Measurements from ENCODE around the gene SPRR2A. TPM values are rescaled to one million over a fixed set of nuclear protein-coding genes. Genes with fewer than 3 reads are reported as not detected.

Gene SPRR2A
- total RNA-seq, 1 experiment from 2014 or later, result not detected

DNA sequence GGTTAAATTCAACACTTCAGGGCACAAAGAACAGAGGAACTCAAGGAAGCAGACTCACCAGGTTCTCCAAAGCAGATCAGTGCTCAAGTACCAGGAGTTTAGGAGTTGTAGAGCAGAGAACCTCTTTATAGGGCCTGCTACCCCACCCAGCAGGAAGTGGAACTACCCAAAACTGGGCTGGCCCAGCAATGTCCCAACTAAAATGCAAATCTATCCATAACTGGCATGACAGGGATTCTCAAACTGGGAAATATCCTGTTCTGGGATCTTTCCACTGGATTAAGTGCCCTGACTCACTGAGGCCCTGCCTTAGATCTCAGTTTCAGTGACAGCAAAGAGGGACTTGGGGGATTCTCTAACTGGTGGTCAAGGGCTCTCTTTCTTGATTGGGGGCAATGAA, 37.1 kb upstream of the SPRR2A start, which contains the start of gene SPRR2E:
Gene SPRR2E (minus strand): TSS at position 101 of the 400 bp plus-strand sequence. CDS start 775 bp downstream, outside the sequence.
- no peak for TF ChIP-seq CBX3 (IDR thresholded peaks at IDR 0.05; ENCODE audit: low read depth)
- TF ChIP-seq FOSL1 (IDR thresholded peaks at IDR 0.05; ENCODE audit: low read depth), result no peak
- no peak for TF ChIP-seq POLR2A (IDR thresholded peaks at IDR 0.05; ENCODE audit: borderline replicate concordance, extremely low read depth, insufficient read depth, insufficient read length)
- no peak for TF ChIP-seq POLR2AphosphoS5 (IDR thresholded peaks at IDR 0.05; ENCODE audit: low read depth, low read length)
- TF ChIP-seq SP1 (IDR thresholded peaks at IDR 0.05; ENCODE audit: low read depth), result no peak
- no peak for TF ChIP-seq ZFX (IDR thresholded peaks at IDR 0.05)
- TF ChIP-seq, protein P1, sequence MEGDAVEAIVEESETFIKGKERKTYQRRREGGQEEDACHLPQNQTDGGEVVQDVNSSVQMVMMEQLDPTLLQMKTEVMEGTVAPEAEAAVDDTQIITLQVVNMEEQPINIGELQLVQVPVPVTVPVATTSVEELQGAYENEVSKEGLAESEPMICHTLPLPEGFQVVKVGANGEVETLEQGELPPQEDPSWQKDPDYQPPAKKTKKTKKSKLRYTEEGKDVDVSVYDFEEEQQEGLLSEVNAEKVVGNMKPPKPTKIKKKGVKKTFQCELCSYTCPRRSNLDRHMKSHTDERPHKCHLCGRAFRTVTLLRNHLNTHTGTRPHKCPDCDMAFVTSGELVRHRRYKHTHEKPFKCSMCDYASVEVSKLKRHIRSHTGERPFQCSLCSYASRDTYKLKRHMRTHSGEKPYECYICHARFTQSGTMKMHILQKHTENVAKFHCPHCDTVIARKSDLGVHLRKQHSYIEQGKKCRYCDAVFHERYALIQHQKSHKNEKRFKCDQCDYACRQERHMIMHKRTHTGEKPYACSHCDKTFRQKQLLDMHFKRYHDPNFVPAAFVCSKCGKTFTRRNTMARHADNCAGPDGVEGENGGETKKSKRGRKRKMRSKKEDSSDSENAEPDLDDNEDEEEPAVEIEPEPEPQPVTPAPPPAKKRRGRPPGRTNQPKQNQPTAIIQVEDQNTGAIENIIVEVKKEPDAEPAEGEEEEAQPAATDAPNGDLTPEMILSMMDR (IDR thresholded peaks at IDR 0.05 in 2 of 3, conservative IDR thresholded peaks at IDR 0.05 in 1 of 3; ENCODE audit: borderline replicate concordance in 1 of 3, insufficient read depth in 1 of 3, low read depth in 2 of 3, low read length in 2 of 3), result no peak
- no peak for TF ChIP-seq SIN3A (IDR thresholded peaks at IDR 0.05; ENCODE audit: low read depth)
- TF ChIP-seq EGR1 (IDR thresholded peaks at IDR 0.05; ENCODE audit: low read depth), result no peak
- no peak for TF ChIP-seq CEBPB (IDR thresholded peaks at IDR 0.05; ENCODE audit: low read depth)
- no peak for TF ChIP-seq RAD21 (IDR thresholded peaks at IDR 0.05; ENCODE audit: low read depth)
- TF ChIP-seq, protein P2, sequence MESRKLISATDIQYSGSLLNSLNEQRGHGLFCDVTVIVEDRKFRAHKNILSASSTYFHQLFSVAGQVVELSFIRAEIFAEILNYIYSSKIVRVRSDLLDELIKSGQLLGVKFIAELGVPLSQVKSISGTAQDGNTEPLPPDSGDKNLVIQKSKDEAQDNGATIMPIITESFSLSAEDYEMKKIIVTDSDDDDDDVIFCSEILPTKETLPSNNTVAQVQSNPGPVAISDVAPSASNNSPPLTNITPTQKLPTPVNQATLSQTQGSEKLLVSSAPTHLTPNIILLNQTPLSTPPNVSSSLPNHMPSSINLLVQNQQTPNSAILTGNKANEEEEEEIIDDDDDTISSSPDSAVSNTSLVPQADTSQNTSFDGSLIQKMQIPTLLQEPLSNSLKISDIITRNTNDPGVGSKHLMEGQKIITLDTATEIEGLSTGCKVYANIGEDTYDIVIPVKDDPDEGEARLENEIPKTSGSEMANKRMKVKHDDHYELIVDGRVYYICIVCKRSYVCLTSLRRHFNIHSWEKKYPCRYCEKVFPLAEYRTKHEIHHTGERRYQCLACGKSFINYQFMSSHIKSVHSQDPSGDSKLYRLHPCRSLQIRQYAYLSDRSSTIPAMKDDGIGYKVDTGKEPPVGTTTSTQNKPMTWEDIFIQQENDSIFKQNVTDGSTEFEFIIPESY (IDR thresholded peaks at IDR 0.05; ENCODE audit: extremely low read depth, insufficient replicate concordance, low read length), result no peak
- TF ChIP-seq, protein P3, sequence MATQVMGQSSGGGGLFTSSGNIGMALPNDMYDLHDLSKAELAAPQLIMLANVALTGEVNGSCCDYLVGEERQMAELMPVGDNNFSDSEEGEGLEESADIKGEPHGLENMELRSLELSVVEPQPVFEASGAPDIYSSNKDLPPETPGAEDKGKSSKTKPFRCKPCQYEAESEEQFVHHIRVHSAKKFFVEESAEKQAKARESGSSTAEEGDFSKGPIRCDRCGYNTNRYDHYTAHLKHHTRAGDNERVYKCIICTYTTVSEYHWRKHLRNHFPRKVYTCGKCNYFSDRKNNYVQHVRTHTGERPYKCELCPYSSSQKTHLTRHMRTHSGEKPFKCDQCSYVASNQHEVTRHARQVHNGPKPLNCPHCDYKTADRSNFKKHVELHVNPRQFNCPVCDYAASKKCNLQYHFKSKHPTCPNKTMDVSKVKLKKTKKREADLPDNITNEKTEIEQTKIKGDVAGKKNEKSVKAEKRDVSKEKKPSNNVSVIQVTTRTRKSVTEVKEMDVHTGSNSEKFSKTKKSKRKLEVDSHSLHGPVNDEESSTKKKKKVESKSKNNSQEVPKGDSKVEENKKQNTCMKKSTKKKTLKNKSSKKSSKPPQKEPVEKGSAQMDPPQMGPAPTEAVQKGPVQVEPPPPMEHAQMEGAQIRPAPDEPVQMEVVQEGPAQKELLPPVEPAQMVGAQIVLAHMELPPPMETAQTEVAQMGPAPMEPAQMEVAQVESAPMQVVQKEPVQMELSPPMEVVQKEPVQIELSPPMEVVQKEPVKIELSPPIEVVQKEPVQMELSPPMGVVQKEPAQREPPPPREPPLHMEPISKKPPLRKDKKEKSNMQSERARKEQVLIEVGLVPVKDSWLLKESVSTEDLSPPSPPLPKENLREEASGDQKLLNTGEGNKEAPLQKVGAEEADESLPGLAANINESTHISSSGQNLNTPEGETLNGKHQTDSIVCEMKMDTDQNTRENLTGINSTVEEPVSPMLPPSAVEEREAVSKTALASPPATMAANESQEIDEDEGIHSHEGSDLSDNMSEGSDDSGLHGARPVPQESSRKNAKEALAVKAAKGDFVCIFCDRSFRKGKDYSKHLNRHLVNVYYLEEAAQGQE (IDR thresholded peaks at IDR 0.05; ENCODE audit: low read depth), result no peak
- TF ChIP-seq EZH2 (IDR thresholded peaks at IDR 0.05), result no peak
- no peak for TF ChIP-seq TCF7L2 (IDR thresholded peaks at IDR 0.05; ENCODE audit: borderline replicate concordance, extremely low read depth, insufficient read depth, insufficient read length)
- Histone ChIP-seq H3K9ac (ENCODE audit: low read length) (no peak within 1 kb of the TSS), H3K79me2 (ENCODE audit: insufficient read depth, low read length) (no peaks in the 10 kb centered on the region), H3K36me3 (ENCODE audit: control insufficient read depth in 1 of 2, insufficient read depth in 2 of 2, low read length in 2 of 2) (no peaks in the 10 kb centered on the region), H4K20me1 (ENCODE audit: insufficient read depth) (no peaks in the 10 kb centered on the region), H3K4me3 (replicated peaks in 1 of 2; ENCODE audit: low read depth in 1 of 2, low read length in 2 of 2) (no peak within 1 kb of the TSS), H3K4me2 (ENCODE audit: low read length) (no peak within 1 kb of the TSS), H3K9me2 (ENCODE audit: insufficient read depth) (no peaks in the 10 kb centered on the region), H3K27ac (ENCODE audit: low read depth, low read length) (no peak within 1 kb of the TSS), H3K27me3 (ENCODE audit: insufficient read depth, low read length) (no peaks in the 10 kb centered on the region), H2AFZ (ENCODE audit: low read depth, low read length, poor library complexity, severe bottlenecking) (no peak within 1 kb of the TSS), H3K9me3 (ENCODE audit: control insufficient read depth in 1 of 2, insufficient read depth in 1 of 2, low read depth in 1 of 2, low read length in 2 of 2) (no peaks in the 10 kb centered on the region), H3K4me1 (ENCODE audit: control insufficient read depth in 1 of 2, insufficient read depth in 2 of 2, low read length in 2 of 2) (peaks cover 0 to 5% of the 10 kb centered on the region in 2 experiments; a peak in 2 of 4 replicates)
- ChIA-PET POLR2A (no interaction called here), CTCF (no interaction called here), RAD21 (ENCODE audit: low non-redundant PET in 1 of 2, low total read pairs in 2 of 2, uncharacterized antibody in 2 of 2, unreplicated experiment in 2 of 2) (no interaction called here)
- intact Hi-C loops (cut with micrococcal nuclease), result no loop called here
- DNase-seq (ENCODE audit: low read depth, low spot score), result no peak
- BruUV-seq (replicated peaks), result no TSS peak
- ATAC-seq, result no peak
